H4 (cell line): ENCODE measurements around the gene GNAI3. TPM values are rescaled to one million over a fixed set of nuclear protein-coding genes. Genes with fewer than 3 reads are reported as not detected.
A peak's percentile ranks its signal among the peaks of the same experiment; 100 is the strongest.
"Not testable (repeated sequence)": the region's sequence is repeated elsewhere in the genome, so short reads cannot be mapped to it uniquely, and the experiment has no call there.

Experiments used
- DNase-seq: peaks from one replicate; pipeline ENCODE4 v3.0.0-alpha.2; 2015; ENCODE audit warnings: low spot score
- total RNA-seq: library from RNA; depleted of rRNA; stranded (reverse); fragments of >200 nt; shearing (Covaris generic); gene quantifications from 2 replicates; pipeline ENCODE4 v1.2.3, GENCODE V29; 2014; rRNA removed

The GNAI3 gene
- total RNA-seq, 1 experiment from 2014 or later: 9.8 TPM

- DNase-seq: not testable (repeated sequence)
Observed at GRCh38 chr1:109660691-109661026, 112.2 kb downstream of the GNAI3 start.

- DNase-seq: peak; percentile 1
Observed at GRCh38 chr1:109661391-109661790, 113.0 kb downstream of the GNAI3 start.

- DNase-seq: peak; percentile 0
Observed at GRCh38 chr1:109664671-109665070, 116.3 kb downstream of the GNAI3 start.

GRCh38 chr1:109667452-109668122 lies 119.2 kb downstream of the GNAI3 start, which contains the start of gene GSTM2:
GSTM2 (plus strand) TSS chr1:109668057; CDS start chr1:109668116, 59 bp downstream.
- peak; percentile 15 for DNase-seq

Other genes with a start within 250 kb of the GNAI3 start
- not detected in 2 replicates for gene MYBPHL, start 241.6 kb upstream of the GNAI3 start, total RNA-seq
- gene SORT1, start 150.7 kb upstream of the GNAI3 start, total RNA-seq: 3.7 and 7.4 TPM in 2 replicates
- 154 and 184 TPM in 2 replicates for gene PSMA5, start 122.2 kb upstream of the GNAI3 start, total RNA-seq
- 0.27 and 0.54 TPM in 2 replicates for gene SYPL2, start 82.1 kb upstream of the GNAI3 start, total RNA-seq
- 1.0 and 1.9 TPM in 2 replicates for gene ATXN7L2, start 64.7 kb upstream of the GNAI3 start, total RNA-seq
- 2.6 and 7.9 TPM in 2 replicates for gene CYB561D1, start 54.5 kb upstream of the GNAI3 start, total RNA-seq
- 0.72 and 1.5 TPM in 2 replicates for gene AMIGO1, start 38.9 kb upstream of the GNAI3 start, total RNA-seq
- not detected in 2 replicates for gene GPR61, start 8.7 kb upstream of the GNAI3 start, total RNA-seq
- 0.46 TPM in 1 of 2 replicates, not detected in the other for gene GNAT2, start 71.0 kb downstream of the GNAI3 start, total RNA-seq
- gene AMPD2, start 71.2 kb downstream of the GNAI3 start, total RNA-seq: 37.0 and 41.6 TPM in 2 replicates
- 15.9 and 27.2 TPM in 2 replicates for gene GSTM4, start 107.5 kb downstream of the GNAI3 start, total RNA-seq
- gene GSTM2, start 119.4 kb downstream of the GNAI3 start, total RNA-seq: 1.6 and 4.6 TPM in 2 replicates
- gene GSTM1, start 139.2 kb downstream of the GNAI3 start, total RNA-seq: not detected in 2 replicates
- not detected in 2 replicates for gene GSTM5, start 163.6 kb downstream of the GNAI3 start, total RNA-seq
- 228 and 275 TPM in 2 replicates for gene GSTM3, start 192.4 kb downstream of the GNAI3 start, total RNA-seq
- not detected in 2 replicates for gene EPS8L3, start 215.3 kb downstream of the GNAI3 start, total RNA-seq